Glomerular visceral epithelial cell (primary cell): Measurements from ENCODE around the gene ABCA4.

Experiments
- DNase-seq: peaks from one replicate; pipeline ENCODE4 v3.0.0-alpha.2; 2016; ENCODE audit errors: extremely low spot score

The ABCA4 gene

GRCh38 chr1:94122201-94122970 lies 1.4 kb upstream of the ABCA4 start:
- DNase-seq = peak; percentile 37

- no peak for DNase-seq
These were observed 468 bp upstream of the ABCA4 start for GRCh38 chr1:94121411-94121821.

DNA sequence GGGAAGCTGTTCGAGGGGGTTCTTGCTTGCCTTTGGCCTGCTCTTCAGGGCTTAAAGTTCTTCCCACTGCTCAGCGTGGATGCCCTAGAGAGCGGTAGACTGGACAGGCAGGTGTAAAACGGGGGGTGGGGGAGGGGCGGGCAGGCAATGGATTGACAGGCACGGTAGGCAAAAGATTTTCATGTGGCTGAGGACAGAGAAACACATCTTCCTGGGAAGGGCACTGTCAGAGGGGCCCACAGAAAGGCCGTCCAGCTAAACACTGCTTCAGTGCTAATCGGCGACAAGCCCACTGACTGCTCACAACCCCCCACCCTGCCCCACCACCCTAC lies 412 bp downstream of the ABCA4 start:
- no peak for DNase-seq

DNA sequence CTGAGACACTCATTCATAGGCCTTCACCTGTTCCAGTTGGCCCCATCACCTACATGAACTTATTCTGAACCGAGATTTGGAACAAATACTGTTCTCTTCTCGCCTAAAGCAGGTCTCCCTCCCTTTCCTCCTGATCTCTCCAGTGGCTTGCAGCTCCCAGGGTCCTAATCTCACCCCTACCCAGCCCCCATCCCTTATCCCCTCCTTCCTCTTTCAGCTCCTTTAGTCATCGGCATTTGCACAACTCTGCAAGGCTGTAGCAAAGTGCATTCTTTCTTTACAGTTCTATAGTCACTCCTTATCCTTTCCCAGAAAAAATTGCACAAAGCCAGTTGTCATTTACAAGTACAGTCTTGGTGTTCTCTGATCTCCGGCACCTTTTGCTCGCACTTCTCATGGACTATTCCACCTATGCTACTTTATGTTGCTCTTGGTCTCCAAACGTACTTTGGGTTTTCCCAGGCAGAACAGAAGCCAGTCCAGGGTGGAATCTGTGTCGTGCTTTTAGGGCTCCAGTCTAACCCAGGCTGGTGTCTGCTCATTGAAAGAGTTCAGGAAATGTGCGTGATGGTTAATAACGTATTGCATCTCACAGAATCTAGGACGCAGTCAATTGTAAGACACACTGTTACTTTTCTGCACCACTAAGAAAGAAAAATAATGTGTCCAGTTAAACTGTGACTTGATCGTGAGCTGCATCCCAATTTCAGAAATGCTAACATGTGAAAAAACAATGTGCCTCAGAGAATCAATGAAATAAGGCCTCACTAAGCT lies 965 bp downstream of the ABCA4 start:
- DNase-seq = no peak

DNA sequence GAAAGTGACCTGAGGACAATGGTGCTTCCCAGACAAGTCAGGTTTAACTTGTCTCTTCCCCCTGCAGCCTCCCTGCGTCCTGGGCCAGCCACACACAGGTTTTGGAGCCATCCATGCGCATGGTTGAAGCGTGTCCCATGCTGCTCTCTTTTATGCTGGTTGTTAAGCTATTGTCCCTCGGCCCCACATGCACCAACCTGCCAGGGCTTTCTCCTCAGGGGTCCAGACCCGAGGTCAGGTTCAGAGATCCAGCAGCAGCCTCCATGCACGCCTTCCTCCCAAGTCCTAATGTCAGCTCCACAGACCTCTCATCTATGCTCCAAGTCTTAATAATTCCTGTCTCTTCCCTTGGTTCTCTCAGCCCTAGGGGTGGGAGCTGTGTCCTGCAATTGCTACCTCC lies 1.6 kb downstream of the ABCA4 start:
- DNase-seq = no peak

- no peak for DNase-seq
These were observed 2.5 kb downstream of the ABCA4 start for GRCh38 chr1:94118471-94118870.

- no peak for DNase-seq
These were observed 2.9 kb downstream of the ABCA4 start for GRCh38 chr1:94118013-94118412.

- no peak for DNase-seq
These were observed 3.6 kb downstream of the ABCA4 start for GRCh38 chr1:94117259-94117851.

GRCh38 chr1:94115900-94116436 lies 5.0 kb downstream of the ABCA4 start:
- no peak for DNase-seq

DNA sequence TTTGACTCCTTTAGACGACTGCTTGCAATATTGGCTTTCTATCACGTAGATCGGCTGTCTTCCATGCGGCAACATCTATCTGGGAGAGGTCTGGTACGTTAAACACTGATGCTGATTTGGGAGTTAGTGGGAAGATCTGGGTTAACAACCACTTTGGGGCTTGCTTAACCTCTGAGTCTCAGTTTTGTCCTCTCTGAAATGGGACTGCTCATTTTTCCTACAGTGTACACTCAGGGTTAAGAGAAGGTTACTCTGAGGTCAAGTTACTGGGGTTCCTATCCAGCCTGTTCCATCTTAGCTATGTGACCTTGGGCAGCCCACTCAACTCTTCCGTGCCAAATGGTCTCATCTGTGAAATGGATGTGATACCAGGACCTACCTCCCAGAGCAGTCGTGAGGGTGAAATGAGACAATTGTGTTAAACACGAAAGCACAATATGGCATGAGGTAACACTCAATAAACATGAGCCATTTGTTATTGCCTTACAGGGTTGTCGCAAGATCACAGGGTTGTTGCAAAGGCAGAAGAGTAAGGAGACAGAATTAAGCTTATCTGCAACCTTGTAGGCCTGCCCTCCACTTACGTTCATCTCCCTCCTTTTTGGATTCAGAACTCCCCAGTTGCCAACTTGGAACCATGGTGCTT lies 5.6 kb downstream of the ABCA4 start:
- no peak for DNase-seq

- DNase-seq = no peak
These were observed 7.2 kb downstream of the ABCA4 start for GRCh38 chr1:94113589-94114226.

- no peak for DNase-seq
These were observed 9.1 kb downstream of the ABCA4 start for GRCh38 chr1:94111879-94112278.

GRCh38 chr1:94110946-94111740 lies 9.8 kb downstream of the ABCA4 start:
- DNase-seq = no peak

GRCh38 chr1:94110021-94110761 lies 10.8 kb downstream of the ABCA4 start:
- DNase-seq = no peak

DNA sequence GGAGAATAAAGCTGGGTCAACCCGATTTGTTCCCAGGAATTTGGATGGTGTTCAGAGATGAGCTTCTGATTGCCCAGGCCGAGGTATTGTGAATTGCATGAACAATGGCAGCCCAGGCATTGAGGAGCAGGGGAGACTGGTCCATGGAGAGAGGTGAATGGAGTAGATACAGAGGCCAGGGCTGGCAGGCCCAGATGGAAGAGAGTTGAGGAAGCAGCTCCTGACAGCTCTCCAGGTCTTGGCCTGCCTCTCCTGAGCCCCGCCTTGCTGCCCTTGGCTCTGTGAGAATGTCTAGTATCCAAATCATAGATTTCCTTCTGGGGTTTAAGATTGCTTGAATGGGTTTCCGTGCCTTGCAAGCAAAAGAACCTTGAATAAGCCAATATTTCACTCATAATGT lies 11.5 kb downstream of the ABCA4 start:
- DNase-seq = no peak

DNA sequence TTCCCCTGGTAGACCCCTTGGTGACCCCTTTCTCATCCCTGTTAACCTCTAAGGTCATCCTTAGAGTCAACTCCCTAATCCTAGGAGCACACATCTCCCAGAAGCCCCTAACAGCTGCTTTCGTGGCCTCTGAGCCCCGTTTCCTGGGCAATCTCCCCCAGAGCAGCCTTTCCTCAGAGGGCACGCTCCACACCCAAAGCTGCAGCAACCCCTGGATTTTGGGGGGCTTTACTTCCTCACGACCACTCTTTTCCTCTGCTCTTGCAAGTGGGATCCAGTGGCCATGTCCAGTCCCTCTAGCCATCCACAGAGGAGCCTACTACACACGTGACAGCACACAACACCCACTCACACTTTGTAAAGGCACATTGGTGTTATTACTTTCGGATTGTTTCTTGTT lies 13.8 kb downstream of the ABCA4 start:
- DNase-seq = no peak

DNA sequence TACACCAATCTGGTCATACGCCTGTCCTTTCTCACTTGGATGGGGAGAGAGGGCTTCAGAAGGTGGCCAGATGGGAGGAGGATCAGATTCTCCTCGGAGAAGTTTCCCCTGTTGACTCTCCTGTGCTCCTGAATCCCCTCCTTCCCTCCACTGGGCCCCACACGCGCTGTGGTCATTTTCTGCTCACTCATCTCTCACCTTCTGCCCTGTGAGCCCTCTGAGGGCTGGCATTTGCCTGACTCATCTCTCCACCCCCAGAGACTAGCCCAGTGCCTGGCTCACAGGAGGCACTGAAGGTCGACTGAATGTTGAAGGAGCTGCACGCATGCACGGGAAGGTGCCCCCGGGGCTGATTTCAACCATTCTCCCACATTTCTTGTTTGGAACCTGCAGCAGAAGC lies 14.2 kb downstream of the ABCA4 start:
- peak; percentile 76 for DNase-seq

DNA sequence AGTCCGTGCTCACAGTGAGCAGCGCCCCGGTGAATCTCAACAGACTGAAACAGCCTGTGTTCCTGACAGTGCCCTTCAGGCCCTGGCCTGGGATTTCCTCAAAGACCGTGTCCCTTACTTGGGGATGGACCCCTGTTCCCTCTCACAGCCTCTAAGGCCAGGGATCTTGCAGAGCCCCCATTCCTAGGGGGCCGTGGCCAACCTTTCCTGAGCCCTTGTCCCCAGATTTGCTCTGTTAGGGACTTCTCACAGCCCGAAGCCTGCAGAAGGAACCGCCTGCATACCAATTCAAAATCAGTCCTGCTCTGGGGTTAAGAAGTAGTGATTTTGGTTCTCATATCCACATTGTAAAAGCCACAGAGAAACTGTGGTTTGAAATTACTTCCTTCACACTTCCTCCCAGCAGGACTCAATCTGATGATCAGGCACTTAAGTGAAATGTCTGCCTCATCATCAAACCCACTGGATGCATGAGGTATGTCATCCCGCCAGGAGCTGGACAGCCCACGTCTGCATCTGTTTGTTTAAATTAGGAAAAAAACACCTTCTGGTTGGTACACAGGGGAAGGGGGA lies 14.9 kb downstream of the ABCA4 start:
- peak; percentile 69 for DNase-seq

DNA sequence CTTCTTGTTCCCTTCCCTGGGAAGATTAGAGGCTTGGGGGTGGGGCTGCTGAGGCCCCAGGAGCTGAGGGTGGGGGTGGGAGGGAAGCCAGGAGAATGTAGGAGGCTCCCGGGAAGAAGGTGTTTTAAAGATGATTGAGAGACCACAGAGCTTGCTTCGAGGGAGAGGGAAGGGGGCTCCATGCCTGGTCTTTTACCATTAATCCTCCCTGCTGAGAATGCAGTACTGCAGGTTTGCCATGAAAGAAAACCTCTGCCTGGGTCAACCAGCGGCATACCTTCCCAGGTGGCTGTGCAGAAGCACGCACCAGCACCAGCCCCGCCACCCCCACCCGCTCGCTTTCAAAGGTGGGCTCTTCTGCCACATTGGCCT lies 15.4 kb downstream of the ABCA4 start:
- no peak for DNase-seq
